GM12892 (cell line): ENCODE data around the gene SLC5A8. TPM values are rescaled to one million over a fixed set of nuclear protein-coding genes. Genes with fewer than 3 reads are reported as not detected.

Experiments used
- DNase-seq: peaks from one replicate; pipeline ENCODE4 v3.0.0; 2011; ENCODE audit not compliant: insufficient read length
- FAIRE-seq: peaks from 2 replicates; lab custom pipeline; 2011; peaks lifted over from hg19 to GRCh38; lab: Jason Lieb, UNC
- POLR2A ChIP-seq: IDR thresholded peaks from 2 replicates; pipeline ENCODE4 v1.6.1; 2011; ENCODE audit warnings: low read depth, low read length, control low read depth
- POLR2AphosphoS5 ChIP-seq: IDR thresholded peaks from 2 replicates; pipeline ENCODE4 v1.6.1; 2011; ENCODE audit warnings: low read depth, low read length, control low read depth
- TAF1 ChIP-seq: IDR thresholded peaks from 2 replicates; pipeline ENCODE4 v1.6.1; 2011; ENCODE audit warnings: low read depth, mild to moderate bottlenecking, control low read depth, low read length, borderline replicate concordance
- polyA plus RNA-seq: library from polyadenylated mRNA; unstranded; fragments of >200 nt; gene quantifications from one replicate; pipeline ENCODE4 v1.2.1, GENCODE V29; 2012; ENCODE audit warnings: missing spikeins, inconsistent platforms; ENCODE audit not compliant: missing spikeins

The SLC5A8 gene, protein sequence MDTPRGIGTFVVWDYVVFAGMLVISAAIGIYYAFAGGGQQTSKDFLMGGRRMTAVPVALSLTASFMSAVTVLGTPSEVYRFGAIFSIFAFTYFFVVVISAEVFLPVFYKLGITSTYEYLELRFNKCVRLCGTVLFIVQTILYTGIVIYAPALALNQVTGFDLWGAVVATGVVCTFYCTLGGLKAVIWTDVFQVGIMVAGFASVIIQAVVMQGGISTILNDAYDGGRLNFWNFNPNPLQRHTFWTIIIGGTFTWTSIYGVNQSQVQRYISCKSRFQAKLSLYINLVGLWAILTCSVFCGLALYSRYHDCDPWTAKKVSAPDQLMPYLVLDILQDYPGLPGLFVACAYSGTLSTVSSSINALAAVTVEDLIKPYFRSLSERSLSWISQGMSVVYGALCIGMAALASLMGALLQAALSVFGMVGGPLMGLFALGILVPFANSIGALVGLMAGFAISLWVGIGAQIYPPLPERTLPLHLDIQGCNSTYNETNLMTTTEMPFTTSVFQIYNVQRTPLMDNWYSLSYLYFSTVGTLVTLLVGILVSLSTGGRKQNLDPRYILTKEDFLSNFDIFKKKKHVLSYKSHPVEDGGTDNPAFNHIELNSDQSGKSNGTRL
- not detected for polyA plus RNA-seq

DNA sequence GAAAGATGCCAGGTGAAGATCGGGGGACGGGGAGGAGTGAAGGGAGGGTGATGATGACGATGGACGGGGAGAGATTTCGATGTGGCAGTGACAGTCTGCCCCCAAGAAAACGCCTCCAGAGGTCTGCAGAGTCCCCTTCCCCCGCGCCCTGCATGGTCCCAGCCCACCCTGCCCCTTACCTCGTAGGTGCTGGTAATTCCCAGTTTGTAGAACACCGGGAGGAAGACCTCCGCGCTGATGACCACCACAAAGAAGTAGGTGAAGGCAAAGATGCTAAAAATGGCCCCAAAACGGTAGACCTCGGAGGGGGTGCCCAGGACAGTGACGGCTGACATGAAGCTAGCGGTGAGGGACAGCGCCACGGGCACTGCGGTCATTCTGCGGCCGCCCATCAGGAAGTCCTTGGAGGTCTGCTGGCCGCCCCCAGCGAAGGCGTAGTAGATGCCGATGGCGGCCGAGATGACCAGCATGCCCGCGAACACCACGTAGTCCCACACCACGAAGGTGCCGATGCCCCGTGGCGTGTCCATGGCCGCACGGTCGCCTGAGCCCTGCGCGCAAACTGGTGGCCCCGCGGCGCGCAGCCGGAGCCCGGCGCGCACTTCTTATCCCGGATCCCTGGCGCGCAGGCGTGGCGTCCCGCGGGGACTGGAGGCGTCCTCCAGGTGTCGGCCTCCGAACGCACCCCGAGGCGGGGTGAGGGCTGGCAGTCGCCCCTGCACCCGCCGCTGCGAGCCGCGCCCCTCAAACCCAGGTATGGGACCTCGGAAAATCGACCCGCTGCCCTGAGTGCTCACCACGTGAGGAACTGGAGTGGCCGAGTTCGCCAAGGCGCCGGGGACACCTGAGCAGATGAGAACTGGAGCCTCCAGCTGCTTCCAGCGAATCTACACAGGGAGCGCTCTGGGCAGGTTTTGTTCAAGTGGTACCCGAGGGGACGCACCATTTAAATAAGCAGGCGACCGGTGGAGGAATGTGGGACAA, at the start of gene SLC5A8:
SLC5A8 (minus strand) TSS at position 920 of the 984 bp plus-strand sequence; CDS start at position 530, 390 bp downstream.
- FAIRE-seq: no peak
- DNase-seq: no peak
- TF ChIP-seq TAF1 (no peak), POLR2AphosphoS5 (no peak), POLR2A (no peak)

DNA sequence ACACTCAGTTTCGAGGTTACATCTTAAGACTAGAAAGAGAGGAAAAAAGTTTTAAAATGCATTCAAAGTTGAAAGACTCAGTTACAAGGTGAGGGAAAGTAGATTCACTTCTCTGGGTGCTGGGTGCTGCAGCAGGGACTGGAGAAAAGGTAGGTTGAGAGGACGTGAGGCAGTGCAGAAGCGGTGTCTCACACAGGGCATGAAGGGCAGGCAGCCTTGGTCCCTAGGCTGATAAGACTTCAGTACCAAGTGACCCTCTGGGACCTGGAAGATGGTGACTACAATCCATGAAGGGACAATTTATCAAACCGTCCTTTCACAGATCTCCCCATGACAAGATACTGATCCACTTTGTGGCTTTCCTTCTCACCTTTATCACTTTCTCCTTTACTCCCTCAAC, 47.3 kb upstream of the SLC5A8 start:
- TF ChIP-seq POLR2A: no peak
- no peak for TF ChIP-seq POLR2AphosphoS5
- no peak for TF ChIP-seq TAF1
- DNase-seq: no peak
- FAIRE-seq: no peak

DNA sequence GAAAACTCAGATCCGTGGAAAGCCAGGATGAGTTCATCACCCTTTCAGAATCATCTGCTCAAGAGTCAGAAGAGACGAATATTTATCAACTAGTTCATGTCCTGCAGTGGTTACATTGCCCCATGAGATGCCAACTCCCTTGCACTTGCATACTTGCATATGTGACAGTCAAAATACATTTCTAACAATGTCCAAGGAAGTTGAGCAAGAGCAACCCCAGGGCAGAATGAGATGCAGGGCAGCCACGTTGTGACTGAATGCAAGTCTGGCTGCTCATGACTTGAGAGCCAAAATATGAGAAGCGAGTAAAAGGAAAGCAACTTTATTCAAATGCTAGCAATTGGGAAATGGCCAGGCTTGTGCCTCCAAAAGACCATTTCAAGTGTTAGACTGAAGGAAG, 46.2 kb upstream of the SLC5A8 start:
- FAIRE-seq: no peak
- TF ChIP-seq POLR2AphosphoS5 (no peak), TAF1 (no peak), POLR2A (no peak)
- no peak for DNase-seq

DNA sequence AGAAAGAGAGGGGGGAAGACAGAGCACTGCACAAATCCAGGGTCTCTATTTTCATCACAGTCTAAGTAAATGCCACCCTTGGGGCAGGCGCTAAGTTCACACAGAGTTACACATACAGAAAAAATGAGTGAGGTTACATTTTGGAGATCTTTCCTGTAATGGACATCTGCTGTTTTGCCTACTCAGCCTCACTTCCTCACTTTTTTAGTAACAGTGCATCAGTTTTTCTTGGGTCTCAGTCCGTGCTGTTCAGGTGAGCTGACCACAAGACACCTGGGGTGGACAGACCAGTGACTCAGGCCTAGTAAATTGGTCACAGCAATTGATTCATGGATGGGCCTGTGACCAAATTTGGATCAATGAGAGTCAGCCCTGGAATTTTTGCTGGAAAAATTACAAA, 33.6 kb upstream of the SLC5A8 start:
- DNase-seq: no peak
- FAIRE-seq: no peak
- TF ChIP-seq POLR2AphosphoS5 (no peak), TAF1 (no peak), POLR2A (no peak)

DNA sequence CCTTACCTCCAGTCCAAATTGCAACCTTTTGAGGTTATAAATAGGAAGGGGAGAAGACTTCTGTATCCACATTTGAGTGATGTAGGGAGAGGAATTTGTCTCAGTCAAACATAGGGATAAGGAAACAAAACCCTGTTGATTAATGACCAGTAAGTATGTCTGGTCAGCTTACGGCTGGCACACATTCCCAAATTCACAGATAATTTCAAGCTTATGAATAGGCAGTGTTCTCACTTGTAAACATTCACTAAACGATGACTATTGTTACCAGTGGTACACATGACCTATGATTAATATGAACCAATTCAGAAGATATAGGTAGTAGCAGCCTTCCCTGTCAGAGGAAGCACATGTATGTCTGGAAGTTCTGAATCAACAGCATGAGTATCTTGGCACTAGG, 33.0 kb upstream of the SLC5A8 start:
- FAIRE-seq: no peak
- TF ChIP-seq POLR2A (no peak), TAF1 (no peak), POLR2AphosphoS5 (no peak)
- DNase-seq: no peak

DNA sequence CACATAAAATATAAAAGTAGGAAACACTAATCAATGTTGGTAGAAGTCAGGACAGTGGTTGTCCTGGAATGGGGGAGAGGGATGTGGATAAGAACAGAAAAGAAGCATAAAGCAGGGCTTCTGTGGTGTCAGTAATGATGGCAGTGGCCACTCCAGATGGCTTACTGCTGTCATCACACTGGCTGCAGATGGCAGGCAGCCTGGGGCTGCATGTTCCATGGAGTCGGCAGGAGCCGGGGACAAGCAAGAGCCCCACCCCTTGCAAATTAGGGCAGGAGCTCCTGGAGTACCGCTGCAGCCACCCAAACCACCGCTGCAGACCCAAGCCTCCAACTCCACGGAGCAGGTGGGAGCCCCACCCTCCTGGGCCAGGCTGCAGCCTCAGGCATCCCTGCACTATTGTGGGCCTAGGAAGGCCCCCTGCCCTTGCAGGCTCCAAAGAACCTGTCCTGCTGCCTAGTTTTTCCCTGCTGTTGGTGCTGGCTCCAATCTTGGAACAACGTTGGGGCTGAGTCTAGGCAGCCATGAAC, 28.8 kb upstream of the SLC5A8 start:
- FAIRE-seq (no peak), DNase-seq (no peak)
- TF ChIP-seq POLR2AphosphoS5 (no peak), TAF1 (no peak), POLR2A (no peak)

DNA sequence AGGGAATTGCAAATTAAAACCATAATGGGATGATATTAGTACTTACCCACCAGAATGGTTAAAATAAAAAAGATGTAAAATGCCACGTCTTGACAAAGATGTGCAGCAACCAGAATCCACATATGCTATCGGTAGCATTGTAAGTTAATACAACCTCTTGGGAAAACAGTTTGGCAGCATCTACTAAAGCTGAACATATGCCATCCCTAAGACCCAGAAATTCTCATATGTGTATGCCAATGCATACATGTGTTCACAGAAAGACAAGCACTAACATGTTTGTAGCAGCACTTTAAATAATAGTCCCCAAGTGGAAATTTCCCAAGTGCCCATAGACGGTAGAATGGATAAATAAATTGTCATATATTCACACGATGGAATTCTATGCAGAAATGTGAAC, 28.3 kb upstream of the SLC5A8 start:
- no peak for TF ChIP-seq POLR2AphosphoS5
- TF ChIP-seq POLR2A: no peak
- DNase-seq: no peak
- no peak for FAIRE-seq

DNA sequence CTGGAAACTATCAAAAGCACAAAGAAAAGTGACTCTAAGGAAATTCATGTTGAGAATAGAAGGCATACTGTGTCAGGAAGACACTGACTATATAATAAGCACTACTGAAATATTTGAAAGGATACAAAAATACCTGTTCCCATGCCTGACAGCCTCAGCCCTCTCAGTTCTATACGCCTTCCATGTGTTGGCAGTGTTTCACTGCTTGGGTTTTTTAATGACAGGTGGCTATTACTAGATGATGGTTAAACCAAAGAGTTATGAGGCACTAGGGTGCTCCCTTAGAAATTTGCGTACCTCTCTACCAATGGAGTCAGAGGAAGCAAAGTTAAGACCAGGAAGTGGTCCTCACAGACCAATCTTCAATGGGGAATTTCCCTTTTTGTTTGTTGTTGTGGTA, 25.6 kb upstream of the SLC5A8 start:
- DNase-seq (no peak), FAIRE-seq (no peak)
- TF ChIP-seq POLR2A (no peak), POLR2AphosphoS5 (no peak), TAF1 (no peak)

DNA sequence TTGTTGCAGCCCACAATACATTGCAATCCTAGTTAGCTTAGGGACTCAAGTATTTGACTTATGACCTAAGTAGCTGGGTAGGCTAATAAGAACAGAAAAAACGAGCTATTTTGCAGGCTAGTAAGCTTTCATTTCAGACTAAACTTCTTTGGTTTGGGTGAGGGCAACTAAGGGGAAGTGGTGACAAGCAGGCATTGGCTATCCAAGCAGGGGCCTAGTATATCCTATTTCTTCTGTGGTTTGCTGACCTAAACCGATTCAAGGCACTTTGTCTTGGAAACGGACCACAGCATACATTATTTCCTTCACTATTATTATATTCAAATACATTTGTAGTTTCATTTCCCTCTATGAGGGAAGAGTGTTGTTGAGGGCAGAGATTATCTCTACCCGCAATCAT, 21.6 kb upstream of the SLC5A8 start:
- TF ChIP-seq POLR2A (no peak), TAF1 (no peak), POLR2AphosphoS5 (no peak)
- FAIRE-seq (no peak), DNase-seq (no peak)

DNA sequence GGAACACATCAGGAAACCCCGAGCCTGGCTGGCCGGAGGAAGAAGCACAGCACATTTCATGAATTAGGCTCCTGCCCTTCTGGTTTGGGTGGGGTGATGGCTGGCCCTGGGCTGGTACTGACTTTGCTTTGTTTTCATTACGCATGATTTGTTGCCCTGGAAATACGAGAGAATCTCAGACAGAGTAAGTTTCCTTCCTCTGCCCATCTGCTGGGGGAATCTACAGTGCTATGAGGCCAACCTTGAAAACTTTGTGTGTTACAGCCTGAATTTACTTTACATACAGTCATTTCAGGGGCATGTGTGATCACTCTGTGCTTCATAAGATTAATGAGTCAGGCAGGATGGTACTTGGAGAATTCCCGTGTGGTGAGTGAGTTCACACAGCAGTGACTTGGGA, 20.5 kb upstream of the SLC5A8 start:
- TF ChIP-seq POLR2AphosphoS5 (no peak), POLR2A (no peak), TAF1 (no peak)
- DNase-seq (no peak), FAIRE-seq (no peak)

DNA sequence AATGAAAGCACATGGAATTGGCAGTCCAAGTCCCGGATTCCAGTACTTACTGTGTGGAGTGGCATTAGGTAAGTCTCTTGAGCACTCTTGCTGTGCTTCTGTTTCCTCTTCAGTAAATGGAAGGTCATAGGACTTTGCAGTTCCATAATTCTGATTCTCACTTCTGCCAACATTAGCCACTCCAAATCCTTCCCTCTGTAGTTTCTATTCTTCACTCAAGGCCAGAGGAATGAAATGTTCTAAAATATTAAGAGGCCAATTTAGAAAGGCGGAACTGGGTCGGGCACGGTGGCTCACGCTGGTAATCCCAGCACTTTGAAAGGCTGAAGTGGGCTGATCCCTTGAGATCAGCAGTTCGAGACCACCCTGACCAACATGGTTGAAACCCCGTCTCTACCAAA, 19.8 kb upstream of the SLC5A8 start:
- no peak for TF ChIP-seq TAF1
- TF ChIP-seq POLR2AphosphoS5: no peak
- no peak for TF ChIP-seq POLR2A
- FAIRE-seq: no peak
- DNase-seq: no peak
